HL-60 (cell line): Measurements from ENCODE around the gene LRRC38.

ENCODE experiments used
- DNase-seq, 2 experiments: peaks; one replicate each; pipeline ENCODE4 v3.0.0-alpha.2; 2010 to 2020; ENCODE audit warnings: low read depth in 1 of 2, low spot score in 1 of 2
- H3K27ac ChIP-seq: fragments of 250-450 bp; sonication (Bioruptor Pico); replicated peaks from 2 replicates; pipeline ENCODE4 v1.5.1; 2020; ENCODE audit warnings: mild to moderate bottlenecking, moderate library complexity
- H3K27me3 ChIP-seq: fragments of 250-450 bp; sonication (Bioruptor Pico); 2 replicates; pipeline ENCODE4 v1.5.1; 2021; ENCODE audit warnings: mild to moderate bottlenecking, moderate library complexity; ENCODE audit not compliant: insufficient read depth, poor library complexity, severe bottlenecking
- H3K4me3 ChIP-seq: replicated peaks from 2 replicates; pipeline ENCODE4 v1.5.1; 2011; ENCODE audit warnings: mild to moderate bottlenecking, control low read depth, low read length; ENCODE audit not compliant: insufficient read depth
- GABPA ChIP-seq: IDR thresholded peaks from 2 replicates; pipeline ENCODE4 v1.6.1; 2012; ENCODE audit warnings: low read depth
- POLR2AphosphoS5 ChIP-seq: IDR thresholded peaks from 2 replicates; pipeline ENCODE4 v1.6.1; 2012; ENCODE audit warnings: low read depth
- REST ChIP-seq: IDR thresholded peaks from 2 replicates; pipeline ENCODE4 v1.6.1; 2012; ENCODE audit warnings: low read depth; ENCODE audit not compliant: insufficient replicate concordance
- SPI1 ChIP-seq: IDR thresholded peaks from 2 replicates; pipeline ENCODE4 v1.6.1; 2012; ENCODE audit warnings: low read depth, mild to moderate bottlenecking, borderline replicate concordance
- TF ChIP-seq, protein P1 (sequence below): IDR thresholded peaks from one replicate; pipeline ENCODE4 v1.5.1; 2011; ENCODE audit warnings: low read length, control low read depth, inconsistent platforms; ENCODE audit not compliant: insufficient read depth

The LRRC38 gene

DNA sequence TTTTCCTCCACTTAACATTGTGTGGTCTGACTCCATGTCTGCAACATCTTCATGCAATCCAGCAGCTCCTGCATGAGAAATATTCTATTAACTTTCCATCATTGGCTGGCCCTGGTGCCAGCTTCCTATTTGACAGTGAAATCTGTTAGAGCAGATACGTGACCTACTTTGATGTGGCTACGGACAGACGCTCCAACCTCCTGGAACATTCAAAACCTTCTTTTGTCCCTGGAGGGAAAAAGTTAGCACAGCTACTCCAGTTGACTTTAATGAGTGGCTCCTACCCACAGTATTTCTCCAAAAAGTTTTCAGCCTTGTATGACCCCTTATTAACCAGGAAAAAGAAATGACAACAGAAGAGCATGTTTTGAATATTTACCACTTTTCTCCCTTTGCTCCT, 81.6 kb downstream of the LRRC38 start:
- TF ChIP-seq REST, result no peak
- no peak for TF ChIP-seq POLR2AphosphoS5
- no peak for TF ChIP-seq SPI1
- no peak for TF ChIP-seq GABPA
- TF ChIP-seq, protein P1, sequence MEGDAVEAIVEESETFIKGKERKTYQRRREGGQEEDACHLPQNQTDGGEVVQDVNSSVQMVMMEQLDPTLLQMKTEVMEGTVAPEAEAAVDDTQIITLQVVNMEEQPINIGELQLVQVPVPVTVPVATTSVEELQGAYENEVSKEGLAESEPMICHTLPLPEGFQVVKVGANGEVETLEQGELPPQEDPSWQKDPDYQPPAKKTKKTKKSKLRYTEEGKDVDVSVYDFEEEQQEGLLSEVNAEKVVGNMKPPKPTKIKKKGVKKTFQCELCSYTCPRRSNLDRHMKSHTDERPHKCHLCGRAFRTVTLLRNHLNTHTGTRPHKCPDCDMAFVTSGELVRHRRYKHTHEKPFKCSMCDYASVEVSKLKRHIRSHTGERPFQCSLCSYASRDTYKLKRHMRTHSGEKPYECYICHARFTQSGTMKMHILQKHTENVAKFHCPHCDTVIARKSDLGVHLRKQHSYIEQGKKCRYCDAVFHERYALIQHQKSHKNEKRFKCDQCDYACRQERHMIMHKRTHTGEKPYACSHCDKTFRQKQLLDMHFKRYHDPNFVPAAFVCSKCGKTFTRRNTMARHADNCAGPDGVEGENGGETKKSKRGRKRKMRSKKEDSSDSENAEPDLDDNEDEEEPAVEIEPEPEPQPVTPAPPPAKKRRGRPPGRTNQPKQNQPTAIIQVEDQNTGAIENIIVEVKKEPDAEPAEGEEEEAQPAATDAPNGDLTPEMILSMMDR, result no peak
- H3K27ac ChIP-seq, result no peak overlapping the region
- no peak overlapping the region for H3K4me3 ChIP-seq
- DNase-seq, result no peak
- H3K27me3 ChIP-seq, result no peaks in the 10 kb centered on the region

GRCh38 chr1:13430495-13430894, 83.3 kb downstream of the LRRC38 start:
- DNase-seq, result no peak
- Histone ChIP-seq H3K27me3 (no peaks in the 10 kb centered on the region), H3K4me3 (no peak overlapping the region), H3K27ac (no peak overlapping the region)
- TF ChIP-seq POLR2AphosphoS5 (no peak), REST (no peak), SPI1 (no peak), GABPA (no peak)
- TF ChIP-seq, protein P1, result no peak
